GM15510 (cell line): ENCODE data around the gene GNAI2.
A peak's percentile ranks its signal among the peaks of the same experiment; 100 is the strongest.

ENCODE experiments used
- POLR2A ChIP-seq: IDR thresholded peaks from 3 replicates; pipeline ENCODE4 v1.6.1; 2011; ENCODE audit warnings: borderline replicate concordance; ENCODE audit not compliant: insufficient read length; ENCODE audit errors: extremely low read depth

The GNAI2 gene

GRCh38 chr3:50243543-50243895, 7.5 kb downstream of the GNAI2 start:
- no peak for TF ChIP-seq POLR2A

- no peak for TF ChIP-seq POLR2A
Observed at GRCh38 chr3:50245251-50245745, 9.3 kb downstream of the GNAI2 start.

GRCh38 chr3:50245831-50246516, 10.0 kb downstream of the GNAI2 start:
- TF ChIP-seq POLR2A, result peak; percentile 23

DNA sequence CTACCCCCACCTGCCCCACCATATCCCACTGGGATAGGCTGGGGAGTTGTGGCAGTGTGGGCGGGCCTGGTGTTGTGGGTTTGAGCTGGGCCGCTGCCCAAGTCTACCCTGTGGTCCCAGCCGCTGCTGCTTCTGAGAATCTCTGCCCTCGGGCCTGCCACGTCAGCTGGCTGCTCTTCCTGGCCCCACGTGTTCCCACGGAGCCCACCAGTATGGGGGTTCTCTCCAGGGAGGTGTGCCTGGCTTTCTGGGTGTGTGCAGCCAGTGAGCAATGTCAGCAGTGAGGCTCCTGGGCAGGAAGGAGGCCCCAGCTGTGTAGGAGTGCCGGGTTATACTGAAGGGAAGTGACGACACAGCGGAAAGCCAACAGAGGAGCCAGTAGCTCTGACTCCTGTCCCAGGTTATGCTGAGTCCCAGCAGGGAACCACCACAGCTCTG, 10.5 kb downstream of the GNAI2 start:
- TF ChIP-seq POLR2A, result peak; percentile 24

DNA sequence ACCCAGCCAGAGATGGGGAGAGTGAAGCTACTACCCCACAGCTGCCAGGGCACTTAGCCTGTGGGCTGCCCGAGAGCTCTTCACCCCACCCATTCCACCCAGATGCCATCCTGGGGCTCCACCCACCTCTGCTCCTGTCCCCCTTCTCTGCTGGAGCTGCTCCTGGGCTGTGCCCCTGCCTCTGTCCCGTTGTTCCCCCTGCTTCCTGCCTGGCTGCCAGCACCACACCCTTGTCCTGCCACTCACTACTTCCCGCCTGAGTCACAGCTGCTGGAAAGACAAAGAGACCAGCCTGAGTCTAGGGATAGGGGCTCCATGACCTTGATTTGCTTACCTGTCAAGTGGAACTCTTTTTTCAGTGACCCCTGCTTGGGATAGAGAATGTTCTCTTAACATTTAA, 12.4 kb downstream of the GNAI2 start:
- TF ChIP-seq POLR2A, result no peak

DNA sequence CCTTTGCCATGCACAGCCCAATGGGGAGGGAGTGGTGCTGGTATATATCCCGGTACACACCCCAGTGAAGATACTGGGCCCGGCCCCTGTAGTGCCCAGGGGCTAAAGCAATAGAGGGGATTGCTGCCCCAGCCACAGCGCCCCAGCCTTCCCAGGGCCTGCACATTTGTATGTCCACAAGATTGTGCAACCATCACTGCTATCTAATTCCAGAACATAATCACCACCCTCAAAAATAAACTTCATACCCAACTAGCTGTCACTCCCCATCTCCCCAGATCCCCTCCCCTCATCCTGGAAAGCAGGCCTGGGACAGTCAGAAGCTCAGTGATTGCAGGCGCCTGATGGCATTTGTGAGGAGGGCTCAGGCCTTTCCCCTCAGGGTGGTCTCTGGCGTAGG, 13.5 kb downstream of the GNAI2 start:
- TF ChIP-seq POLR2A, result no peak

DNA sequence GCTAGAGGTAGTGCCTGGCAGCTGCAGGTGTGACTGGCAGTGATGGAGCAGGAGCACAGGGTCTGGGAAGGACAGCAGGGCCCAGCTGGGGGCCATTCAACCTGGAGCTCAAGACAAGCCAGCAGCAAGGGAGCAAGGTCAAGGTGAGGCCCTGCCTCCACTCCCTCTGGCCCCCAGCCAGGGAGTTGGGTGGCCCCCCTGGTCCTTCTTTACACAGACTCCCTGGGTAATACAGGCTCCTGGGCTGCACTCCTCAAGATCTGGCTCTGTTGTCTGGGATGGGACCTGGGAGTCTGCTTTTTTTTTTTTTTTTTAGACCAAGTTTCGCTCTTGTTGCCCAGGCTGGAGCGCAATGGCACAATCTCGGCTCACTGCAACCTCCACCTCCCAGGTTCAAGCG, 14.5 kb downstream of the GNAI2 start:
- no peak for TF ChIP-seq POLR2A

GRCh38 chr3:50251220-50251619, 15.2 kb downstream of the GNAI2 start:
- no peak for TF ChIP-seq POLR2A

DNA sequence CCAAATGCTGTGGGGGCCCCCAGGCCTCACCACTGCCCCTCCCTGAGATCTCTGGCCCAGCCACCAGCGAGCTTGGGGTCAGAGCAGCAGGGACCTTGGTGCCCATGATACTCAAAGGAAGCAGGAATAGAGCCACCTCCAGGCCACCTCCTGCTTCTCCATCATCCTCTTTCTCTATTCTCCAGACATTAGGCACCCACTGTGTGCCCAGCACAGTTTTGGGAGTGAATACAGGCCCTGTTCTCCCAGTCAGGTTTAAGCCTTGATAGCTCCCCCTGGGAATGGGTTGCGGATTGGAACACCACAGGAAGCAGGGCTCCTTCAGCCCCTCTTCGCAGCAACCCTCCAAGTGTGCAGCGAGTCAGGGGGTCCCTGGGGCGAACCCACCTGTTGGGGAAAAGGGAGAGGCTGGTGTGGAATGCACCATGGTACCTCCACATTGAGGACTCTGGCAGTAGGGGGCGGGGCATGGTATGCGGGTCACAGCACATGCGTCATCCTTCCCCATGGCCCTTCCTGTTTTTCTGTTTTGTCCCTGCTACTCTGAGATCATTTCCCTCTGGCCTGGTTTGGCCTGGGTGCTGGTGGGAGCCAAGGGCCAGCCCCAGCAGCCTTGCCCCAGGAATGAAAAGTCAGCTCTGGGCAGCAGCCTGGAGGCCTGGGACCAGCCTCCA, 18.7 kb downstream of the GNAI2 start:
- TF ChIP-seq POLR2A, result no peak

GRCh38 chr3:50255251-50255615, 19.2 kb downstream of the GNAI2 start:
- TF ChIP-seq POLR2A, result no peak

DNA sequence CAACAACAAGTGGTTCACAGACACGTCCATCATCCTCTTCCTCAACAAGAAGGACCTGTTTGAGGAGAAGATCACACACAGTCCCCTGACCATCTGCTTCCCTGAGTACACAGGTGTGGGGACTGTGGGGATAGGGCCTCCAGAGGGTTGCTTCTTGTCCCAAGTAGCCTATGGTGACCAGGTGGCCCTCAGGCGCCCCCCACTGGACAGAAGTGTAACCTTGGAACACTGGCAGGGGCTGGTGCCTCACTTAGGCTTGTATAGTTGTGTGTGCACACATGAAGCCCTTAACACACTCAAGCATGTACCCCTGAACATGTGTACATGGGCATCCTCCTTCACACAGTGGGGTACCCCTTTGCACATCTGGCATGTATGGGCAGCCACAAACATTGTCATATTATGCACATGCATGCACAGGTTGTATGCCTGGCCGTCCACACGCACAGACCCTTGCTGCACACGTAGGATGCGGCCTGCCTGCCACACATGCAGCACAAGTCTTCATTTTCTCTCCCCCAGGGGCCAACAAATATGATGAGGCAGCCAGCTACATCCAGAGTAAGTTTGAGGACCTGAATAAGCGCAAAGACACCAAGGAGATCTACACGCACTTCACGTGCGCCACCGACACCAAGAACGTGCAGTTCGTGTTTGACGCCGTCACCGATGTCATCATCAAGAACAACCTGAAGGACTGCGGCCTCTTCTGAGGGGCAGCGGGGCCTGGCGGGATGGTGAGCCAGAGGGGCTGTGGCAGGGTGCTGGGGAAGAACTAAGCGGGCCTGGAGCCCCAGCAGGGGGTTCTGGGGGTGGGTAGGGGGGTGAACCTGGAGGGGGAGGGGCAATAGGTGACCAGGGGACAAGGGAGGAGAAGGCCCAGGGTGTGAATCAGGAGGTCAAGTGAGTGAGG, 21.2 kb downstream of the GNAI2 start:
- no peak for TF ChIP-seq POLR2A

DNA sequence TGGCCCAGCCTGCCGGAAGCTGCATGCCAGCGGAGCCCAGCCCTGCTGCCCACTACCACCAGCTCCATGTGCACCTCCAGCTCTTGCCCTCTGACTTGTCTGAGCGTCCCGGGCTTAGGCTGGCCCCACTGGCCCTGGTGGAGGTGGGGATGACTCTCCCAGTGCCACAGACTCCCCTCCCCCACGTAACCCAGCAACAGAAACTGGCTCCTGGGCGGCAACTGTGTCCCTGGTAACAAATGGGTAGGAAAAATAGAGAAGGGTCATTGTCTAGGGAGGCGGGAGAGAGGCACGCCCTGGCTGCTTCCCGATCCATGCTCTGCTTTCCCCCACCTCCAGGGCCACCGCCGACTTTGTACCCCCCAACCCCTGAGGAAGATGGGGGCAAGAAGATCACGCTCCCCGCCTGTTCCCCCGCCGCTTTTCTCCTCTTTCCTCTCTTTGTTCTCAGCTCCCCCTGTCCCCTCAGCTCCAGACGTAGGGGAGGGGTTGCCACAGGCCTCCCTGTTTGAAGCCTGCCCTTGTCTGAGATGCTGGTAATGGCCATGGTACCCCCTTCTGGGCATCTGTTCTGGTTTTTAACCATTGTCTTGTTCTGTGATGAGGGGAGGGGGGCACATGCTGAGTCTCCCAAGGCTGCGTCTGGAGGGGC, 22.2 kb downstream of the GNAI2 start:
- TF ChIP-seq POLR2A, result no peak

DNA sequence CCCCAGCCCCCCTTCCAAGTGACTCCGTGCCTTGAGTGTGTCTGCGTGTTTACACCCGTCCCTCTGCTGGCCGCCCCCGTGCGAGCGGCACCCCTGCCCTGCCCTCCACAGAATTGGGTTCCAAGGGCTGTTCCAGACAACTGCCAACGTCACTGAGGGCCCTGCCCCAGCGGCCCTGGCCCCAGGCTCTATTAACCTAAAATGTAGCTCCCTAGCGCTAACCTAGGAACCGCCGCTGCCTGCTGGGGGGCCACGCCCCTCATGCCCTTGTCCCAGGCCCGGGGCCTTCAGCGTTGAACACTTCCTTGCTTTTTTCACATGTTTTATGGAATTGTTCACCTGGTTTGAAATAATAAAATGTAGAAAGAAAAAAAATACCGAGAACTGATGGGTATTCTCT, 23.0 kb downstream of the GNAI2 start:
- no peak for TF ChIP-seq POLR2A

DNA sequence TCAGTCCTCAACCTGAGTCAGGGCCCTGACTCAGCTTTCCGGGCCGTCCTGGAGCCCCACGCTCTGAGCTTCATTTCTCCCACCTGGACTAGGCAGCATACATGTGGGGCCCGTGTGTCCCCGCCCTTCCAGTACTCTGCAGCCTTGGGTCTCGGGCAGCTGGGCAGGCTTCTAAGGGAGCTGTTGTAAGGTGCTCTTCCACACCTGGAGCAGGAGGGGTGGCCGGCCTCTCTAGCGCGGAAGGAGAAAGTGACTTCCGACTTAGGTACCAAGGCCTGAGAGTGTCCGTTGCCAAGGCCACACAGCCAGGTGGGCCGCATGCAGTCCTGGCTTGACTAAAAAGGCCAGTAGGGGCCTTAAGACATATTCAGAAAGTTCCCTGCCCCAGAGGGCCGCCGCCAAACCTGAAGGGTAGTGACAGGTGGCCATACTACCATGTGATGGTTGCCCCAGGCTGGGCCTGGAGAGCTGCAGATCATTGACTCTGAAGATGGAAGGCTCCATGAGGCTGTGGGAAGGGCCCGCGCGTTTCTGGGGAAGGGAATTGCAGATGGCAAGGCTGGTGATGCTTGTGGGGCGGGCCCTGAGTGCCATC, 23.5 kb downstream of the GNAI2 start:
- TF ChIP-seq POLR2A, result no peak
